Posterior cingulate gyrus (tissue), 11 donors: Measurements from ENCODE around the gene MYRIP.

Experiments used
- DNase-seq, 10 donors: peaks; one replicate each; pipeline versions ENCODE4 v3.0.0 to v3.0.0-alpha.2; 2020 to 2021; ENCODE audit warnings: mixed read lengths in 3 of 10
- intact Hi-C: fragments of 100-400 bp; cut with DNase I; formaldehyde crosslinking; loops from one replicate; pipeline ENCODE4 v1.15.1; 2023

MYRIP gene

GRCh38 chr3:40304352-40304751 lies 494.9 kb downstream of the MYRIP start:
- no peak for DNase-seq
- intact Hi-C loops: no loop called here

DNA sequence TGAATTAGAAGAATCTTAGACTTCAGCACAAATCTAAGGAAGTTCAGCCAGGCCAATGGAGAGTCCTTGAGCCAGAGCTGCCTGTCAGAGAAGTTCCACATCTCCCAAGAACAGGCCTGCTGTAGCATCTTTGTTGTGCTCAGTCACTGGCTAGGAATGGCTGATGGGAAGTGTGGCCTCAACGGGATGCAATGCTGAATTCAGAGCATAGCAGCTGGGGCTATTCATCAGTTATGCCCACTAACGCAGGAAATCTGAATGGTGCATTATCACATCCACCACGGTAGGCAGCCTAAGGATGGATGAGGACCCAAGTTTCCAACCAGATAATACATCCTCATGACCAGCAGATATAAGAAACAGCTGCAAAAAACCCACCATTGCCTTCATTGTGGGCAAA lies 496.9 kb downstream of the MYRIP start:
- intact Hi-C loops: loop anchor here (5.0 kb wide), 1 partner anchor 146 kb away; no protein-coding TSS in a partner anchor
- no peak for DNase-seq

- DNase-seq: no peak
- intact Hi-C loops: loop anchor here (5.0 kb wide), 1 partner anchor 145 kb away; no protein-coding TSS in a partner anchor
Observed at GRCh38 chr3:40307176-40307575, 497.8 kb downstream of the MYRIP start.

DNA sequence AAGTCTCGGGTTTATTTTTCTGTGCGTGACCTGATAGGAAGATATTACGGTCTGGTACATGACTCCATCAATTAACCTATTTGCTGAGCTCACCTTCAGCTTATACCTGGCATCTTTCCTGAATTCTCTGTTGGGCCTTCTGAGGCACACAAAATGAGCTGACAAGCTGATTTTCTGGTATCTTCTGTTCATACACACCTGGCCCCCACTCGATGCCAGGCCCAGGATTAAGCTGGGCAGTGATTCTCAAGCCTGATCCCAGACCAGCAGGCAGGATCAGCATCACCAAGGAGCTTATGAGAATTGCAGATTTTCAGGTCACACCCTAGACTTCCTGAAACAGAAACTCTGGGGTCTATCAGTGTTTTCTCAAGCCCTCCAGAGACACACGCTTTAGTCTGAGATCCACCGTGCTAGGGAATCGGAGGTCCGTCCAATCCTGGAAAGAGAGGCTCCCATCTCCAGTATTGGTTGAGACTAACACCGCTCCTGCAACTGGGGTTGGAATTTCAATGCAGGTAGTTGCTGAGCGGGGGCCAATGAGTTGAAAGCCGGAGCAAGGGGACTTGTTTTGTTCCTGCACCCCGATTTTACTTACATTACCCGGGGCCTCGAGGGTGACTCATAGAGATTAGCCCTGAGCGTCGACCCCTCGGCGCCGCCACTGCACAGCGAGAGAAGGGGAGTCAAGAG lies 499.5 kb downstream of the MYRIP start:
- intact Hi-C loops: loop anchor here (2.0 to 5.0 kb wide), 2 partner anchors 143 to 904 kb away; no protein-coding TSS in a partner anchor
- DNase-seq: peak in 1 of 10 donors; percentile 78

DNA sequence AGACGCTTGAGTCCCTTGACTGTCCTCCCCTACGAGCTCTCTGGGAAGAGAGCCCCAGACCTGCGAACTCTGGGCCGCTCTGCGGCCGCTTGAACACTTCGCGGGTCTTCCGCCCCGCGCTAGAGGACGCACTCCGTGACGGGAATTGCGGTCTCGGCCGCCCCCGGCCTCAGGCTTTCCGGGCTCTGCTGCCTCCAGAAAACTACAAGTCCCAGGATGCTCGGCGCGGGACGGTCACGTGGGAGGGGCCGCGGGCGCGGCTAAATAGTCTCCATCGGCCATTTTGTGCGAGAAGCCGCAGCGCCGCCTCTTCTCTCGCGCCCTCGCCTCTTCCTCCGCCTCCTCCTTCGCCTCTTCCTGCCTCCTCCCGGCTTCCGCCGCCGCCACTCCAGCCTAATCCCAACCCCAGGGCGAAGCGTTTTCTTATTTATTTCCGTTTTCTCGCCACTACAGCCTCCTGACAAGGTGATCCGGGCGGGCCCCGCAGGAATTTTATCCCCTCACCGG lies 500.1 kb downstream of the MYRIP start, which contains the start of gene EIF1B:
Gene EIF1B (plus strand): TSS at position 290 of the 507 bp plus-strand sequence. CDS start 235 bp downstream, outside the sequence.
- intact Hi-C loops: loop anchor here (2.0 to 5.0 kb wide), 2 partner anchors 143 to 905 kb away; no protein-coding TSS in a partner anchor

More for the DNA sequence above, 500.1 kb downstream of the MYRIP start, which contains the start of gene EIF1B:
- DNase-seq: peak; percentile 96 to 100 (median 99)
